PC-9 (cell line): ENCODE measurements around the gene TRIM28.

ENCODE experiments used
- EZH2 ChIP-seq: fragments of 200-600 bp; sonication (generic); IDR thresholded peaks from 2 replicates; pipeline ENCODE4 v1.8.0; 2017; ENCODE audit warnings: antibody characterized with exemption, low read depth
- TF ChIP-seq, protein P1 (sequence below): fragments of 200-600 bp; sonication (generic); conservative IDR thresholded peaks from 2 replicates; pipeline ENCODE4 v1.6.1; 2017; ENCODE audit warnings: mixed run types, antibody characterized with exemption, mild to moderate bottlenecking, moderate library complexity

DNA sequence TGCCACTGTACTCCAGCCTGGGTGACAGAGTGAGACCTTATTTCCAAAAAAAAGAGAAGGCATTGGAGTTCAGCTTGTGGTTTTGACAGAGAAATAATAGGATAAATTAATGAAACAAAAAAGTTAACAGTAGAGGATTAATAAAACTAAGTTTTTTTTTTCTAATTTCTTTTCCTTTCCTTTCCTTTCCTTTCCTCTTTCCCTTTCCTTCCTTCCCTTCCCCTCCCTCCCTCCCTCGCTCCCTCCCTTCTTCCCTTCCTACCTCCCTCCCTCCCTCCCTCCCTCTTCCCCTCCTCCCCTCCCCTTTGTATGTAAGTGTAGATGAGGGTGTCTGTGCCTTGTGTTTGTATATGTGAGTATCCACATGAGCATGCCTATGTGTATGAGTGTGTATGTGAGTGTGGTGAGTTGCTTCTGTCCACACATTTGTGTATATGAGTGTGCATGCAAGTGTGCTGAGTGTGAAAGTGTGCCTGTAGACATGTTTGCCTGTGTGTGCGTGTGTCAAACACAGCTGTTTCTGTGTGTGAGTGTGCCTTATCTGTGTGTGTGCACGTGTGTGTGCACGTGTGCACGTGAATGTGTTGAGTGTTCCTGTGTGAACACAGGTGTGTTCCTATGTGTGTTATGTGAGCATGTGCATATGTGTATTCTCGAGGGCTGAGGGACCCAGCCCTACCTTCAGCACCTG is 41.7 kb downstream of the TRIM28 start:
- TF ChIP-seq, protein P1, sequence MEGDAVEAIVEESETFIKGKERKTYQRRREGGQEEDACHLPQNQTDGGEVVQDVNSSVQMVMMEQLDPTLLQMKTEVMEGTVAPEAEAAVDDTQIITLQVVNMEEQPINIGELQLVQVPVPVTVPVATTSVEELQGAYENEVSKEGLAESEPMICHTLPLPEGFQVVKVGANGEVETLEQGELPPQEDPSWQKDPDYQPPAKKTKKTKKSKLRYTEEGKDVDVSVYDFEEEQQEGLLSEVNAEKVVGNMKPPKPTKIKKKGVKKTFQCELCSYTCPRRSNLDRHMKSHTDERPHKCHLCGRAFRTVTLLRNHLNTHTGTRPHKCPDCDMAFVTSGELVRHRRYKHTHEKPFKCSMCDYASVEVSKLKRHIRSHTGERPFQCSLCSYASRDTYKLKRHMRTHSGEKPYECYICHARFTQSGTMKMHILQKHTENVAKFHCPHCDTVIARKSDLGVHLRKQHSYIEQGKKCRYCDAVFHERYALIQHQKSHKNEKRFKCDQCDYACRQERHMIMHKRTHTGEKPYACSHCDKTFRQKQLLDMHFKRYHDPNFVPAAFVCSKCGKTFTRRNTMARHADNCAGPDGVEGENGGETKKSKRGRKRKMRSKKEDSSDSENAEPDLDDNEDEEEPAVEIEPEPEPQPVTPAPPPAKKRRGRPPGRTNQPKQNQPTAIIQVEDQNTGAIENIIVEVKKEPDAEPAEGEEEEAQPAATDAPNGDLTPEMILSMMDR, result no peak
- no peak for TF ChIP-seq EZH2
